HG03280 (cell line): ENCODE data around the gene SYN1.

ENCODE experiments used
- ATAC-seq: cut with Tn5 transposase; IDR thresholded peaks from one replicate; pipeline ENCODE4 v1.9.1; 2021; ENCODE audit warnings: mild to moderate bottlenecking, moderate library complexity; ENCODE audit not compliant: unreplicated experiment

SYN1 gene

GRCh38 chrX:47634871-47635575 lies 15.4 kb upstream of the SYN1 start:
- ATAC-seq = no peak

GRCh38 chrX:47633689-47634590 lies 14.3 kb upstream of the SYN1 start:
- ATAC-seq = no peak

GRCh38 chrX:47632666-47633065 lies 13.0 kb upstream of the SYN1 start:
- no peak for ATAC-seq

GRCh38 chrX:47631676-47632075 lies 12.0 kb upstream of the SYN1 start:
- no peak for ATAC-seq

GRCh38 chrX:47629419-47630200 lies 10.0 kb upstream of the SYN1 start, which contains the start of gene CFP:
TSS of gene CFP (minus strand) at chrX:47629930. CDS start at chrX:47629844, 86 bp downstream.
- no peak for ATAC-seq

GRCh38 chrX:47628982-47629381 lies 9.3 kb upstream of the SYN1 start:
- no peak for ATAC-seq

GRCh38 chrX:47625365-47625764 lies 5.7 kb upstream of the SYN1 start:
- no peak for ATAC-seq

- ATAC-seq = no peak
Measured at GRCh38 chrX:47623540-47624027, 3.9 kb upstream of the SYN1 start.

- ATAC-seq = no peak
Measured at GRCh38 chrX:47621851-47622250, 2.2 kb upstream of the SYN1 start.

- ATAC-seq = no peak
Measured at GRCh38 chrX:47620303-47620685, 637 bp upstream of the SYN1 start.

GRCh38 chrX:47618923-47619485 lies 653 bp downstream of the SYN1 start:
- no peak for ATAC-seq

- no peak for ATAC-seq
Measured at GRCh38 chrX:47614618-47615017, 5.0 kb downstream of the SYN1 start.

- ATAC-seq = no peak
Measured at GRCh38 chrX:47613082-47613481, 6.6 kb downstream of the SYN1 start.

GRCh38 chrX:47612418-47612817 lies 7.2 kb downstream of the SYN1 start:
- ATAC-seq = no peak

- no peak for ATAC-seq
Measured at GRCh38 chrX:47611926-47612325, 7.7 kb downstream of the SYN1 start.

GRCh38 chrX:47611489-47611888 lies 8.2 kb downstream of the SYN1 start:
- no peak for ATAC-seq

- ATAC-seq = no peak
Measured at GRCh38 chrX:47610511-47610910, 9.1 kb downstream of the SYN1 start.

GRCh38 chrX:47608130-47608810 lies 11.4 kb downstream of the SYN1 start:
- ATAC-seq = no peak

GRCh38 chrX:47607091-47607490 lies 12.6 kb downstream of the SYN1 start:
- no peak for ATAC-seq

GRCh38 chrX:47605024-47605423 lies 14.6 kb downstream of the SYN1 start:
- ATAC-seq = no peak
